Heart right ventricle (tissue), 16 donors: ENCODE data around the gene C20orf144. TPM values are rescaled to one million over a fixed set of nuclear protein-coding genes. Genes with fewer than 3 reads are reported as not detected.
"Not testable (repeated sequence)": the region's sequence is repeated elsewhere in the genome, so short reads cannot be mapped to it uniquely, and the experiment has no call there.

Experiments
- ATAC-seq, 8 donors: fragments of 200-7000 bp; cut with Tn5 transposase; one replicate each; pipeline ENCODE4 v1.9.1; 2020; ENCODE audit warnings: mild to moderate bottlenecking in 8 of 8, moderate library complexity in 8 of 8, moderate number of reproducible peaks in 1 of 8
- DNase-seq, 2 donors: peaks; one replicate each; pipeline ENCODE4 v3.0.0-alpha.2; 2020
- H3K27ac ChIP-seq, 10 donors: fragments of 200-600 bp; sonication (generic) in 2 of 10; one replicate each; pipeline versions ENCODE4 v1.5.0 to v1.8.0; 2020 to 2022; ENCODE audit warnings: mild to moderate bottlenecking in 3 of 10
- H3K27me3 ChIP-seq, 7 donors: fragments of 200-600 bp; one replicate each; pipeline ENCODE4 v1.8.0; 2021 to 2022; ENCODE audit warnings: mild to moderate bottlenecking in 2 of 7
- H3K36me3 ChIP-seq, 9 donors: fragments of 200-600 bp; sonication (generic) in 1 of 9; one replicate each; pipeline versions ENCODE4 v1.5.0 to v1.8.0; 2020 to 2022; ENCODE audit warnings: mild to moderate bottlenecking in 2 of 9
- H3K4me1 ChIP-seq, 9 donors: fragments of 200-600 bp; sonication (generic) in 1 of 9; one replicate each; pipeline versions ENCODE4 v1.5.0 to v1.8.0; 2020 to 2022; ENCODE audit warnings: mild to moderate bottlenecking in 4 of 9
- H3K4me3 ChIP-seq, 10 donors: fragments of 200-600 bp; sonication (generic) in 2 of 10; one replicate each; pipeline versions ENCODE4 v1.5.0 to v1.8.0; 2020 to 2022; ENCODE audit warnings: mild to moderate bottlenecking in 7 of 10, moderate library complexity in 2 of 10
- H3K9me3 ChIP-seq, 11 donors: fragments of 200-600 bp in 10 of 11; sonication (generic) in 2 of 11; one replicate each; pipeline versions ENCODE4 v1.5.0 to v1.8.0; 2013 to 2022; ENCODE audit warnings: mild to moderate bottlenecking in 2 of 11, control low read depth in 1 of 11, moderate library complexity in 1 of 11
- WGBS, 2 donors: extraction: QIAGEN DNeasy Blood & Tissue Kit; methylation state at CpG; one replicate each; pipeline ENCODE4 v1.1.7; 2013; ENCODE audit warnings: inconsistent platforms in 1 of 2; 5-methylcytosine and 5-hydroxymethylcytosine counted together
- intact Hi-C, 10 donors: fragments of 100-400 bp; cut with DNase I; formaldehyde crosslinking; loops; one replicate each; pipeline versions ENCODE4 v1.11.1 to v1.14.2; 2022
- polyA plus RNA-seq, 2 donors: library from polyadenylated mRNA; stranded (reverse); fragments of 200-250 nt; gene quantifications; one replicate each; pipeline ENCODE4 v1.2.3, GENCODE V29; 2013
- total RNA-seq, 10 donors: library from RNA; stranded (reverse); fragmentation: NEBNext Ultra II Directional in 3 of 10; extraction: Animal tissue kit (Norgen Biotek cat#: 25700) in 3 of 10; gene quantifications; one replicate each; pipeline versions ENCODE4 v1.2.1 to v1.2.4, GENCODE V29; 2021 to 2023
- TF ChIP-seq, protein P1 (sequence below), 9 donors: fragments of 200-600 bp; sonication (generic) in 2 of 9; IDR thresholded peaks; one replicate each; pipeline versions ENCODE4 v1.5.0 to v1.8.0; 2021 to 2022; ENCODE audit warnings: antibody characterized with exemption in 9 of 9, mild to moderate bottlenecking in 5 of 9, moderate library complexity in 1 of 9
- donor health status: Arrhythmogenic right ventricular cardiomyopathy.
- donor health status: ischemic (EF 13 %, LVEDD 7.1; RV severe dilation, severe dysfunction).
- donor health status: healthy with polysubstance abuse.
- donor health status: DM: no; HTN: yes; CAD: no.
- donor health status: DM: no; HTN: no; CAD: no.
- donor health status: ischemic (EF 25% LVEDD 6.9; RV normal size, moderate dysfunction).
- donor health status: ischemic (EF 25% LVEDD 5.7; RV mildly dilated, moderate dysfunction).
- donor health status: healthy.
- donor health status: DM: yes; HTN: yes; CAD: no.
- donor health status: Ischemic cardiomyopathy.
- donor health status: ischemic (EF 35%, LVEDD 5.7; RV mildly dilated, moderate dysfunction).
- donor health status: nonischemic (EF 11% LVEDD 7.7; RV severe dilation, severe dysfunction).
- donor health status: DM: yes; HTN: yes; CAD: no.
- donor health status: PGD.
- donor health status: ischemic (EF 29% LVEDD 5.4; RV normal size, mild dysfunction).
- donor health status: nonischemic (EF 23%, LVEDD 6.1; RV moderate dilation, normal function).

The C20orf144 gene
- total and polyA plus RNA-seq, 12 donors, result 0.03 TPM; not detected in 11

DNA sequence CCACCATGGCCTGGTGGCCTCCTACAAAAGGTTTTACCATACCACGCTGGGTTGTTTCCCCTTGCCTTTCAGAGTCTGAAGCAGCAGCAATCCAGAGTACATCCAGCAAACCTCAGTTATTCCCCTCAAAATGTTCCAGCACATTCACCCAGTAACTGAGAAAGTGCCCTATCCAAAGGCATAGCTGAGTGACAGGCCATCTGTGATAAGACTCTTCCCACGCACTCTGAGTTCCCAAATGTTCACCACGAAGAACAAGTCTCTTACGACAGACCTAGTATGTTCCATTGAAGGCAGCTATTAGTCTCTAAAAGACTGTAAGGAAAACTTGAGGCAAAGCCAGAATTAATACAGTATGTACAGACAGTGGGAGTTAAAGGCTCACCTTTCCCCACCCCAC lies 31.6 kb upstream of the C20orf144 start:
- WGBS, 2 donors, result 75 to 76% methylated on average over 4 of the region's 4 CpGs
- intact Hi-C loops, result no loop called here
- no peaks in the 10 kb centered on the region for H3K9me3 ChIP-seq
- no peaks in the 10 kb centered on the region for H3K27me3 ChIP-seq
- H3K4me3 ChIP-seq, result no peak overlapping the region
- H3K36me3 ChIP-seq, result peaks cover 0 to 100% (median 29%) of the 10 kb centered on the region in 9 donors
- H3K27ac ChIP-seq, result no peak overlapping the region
- no peak for DNase-seq
- ATAC-seq, result no peak
- no peaks in the 10 kb centered on the region for H3K4me1 ChIP-seq
- TF ChIP-seq, protein P1, sequence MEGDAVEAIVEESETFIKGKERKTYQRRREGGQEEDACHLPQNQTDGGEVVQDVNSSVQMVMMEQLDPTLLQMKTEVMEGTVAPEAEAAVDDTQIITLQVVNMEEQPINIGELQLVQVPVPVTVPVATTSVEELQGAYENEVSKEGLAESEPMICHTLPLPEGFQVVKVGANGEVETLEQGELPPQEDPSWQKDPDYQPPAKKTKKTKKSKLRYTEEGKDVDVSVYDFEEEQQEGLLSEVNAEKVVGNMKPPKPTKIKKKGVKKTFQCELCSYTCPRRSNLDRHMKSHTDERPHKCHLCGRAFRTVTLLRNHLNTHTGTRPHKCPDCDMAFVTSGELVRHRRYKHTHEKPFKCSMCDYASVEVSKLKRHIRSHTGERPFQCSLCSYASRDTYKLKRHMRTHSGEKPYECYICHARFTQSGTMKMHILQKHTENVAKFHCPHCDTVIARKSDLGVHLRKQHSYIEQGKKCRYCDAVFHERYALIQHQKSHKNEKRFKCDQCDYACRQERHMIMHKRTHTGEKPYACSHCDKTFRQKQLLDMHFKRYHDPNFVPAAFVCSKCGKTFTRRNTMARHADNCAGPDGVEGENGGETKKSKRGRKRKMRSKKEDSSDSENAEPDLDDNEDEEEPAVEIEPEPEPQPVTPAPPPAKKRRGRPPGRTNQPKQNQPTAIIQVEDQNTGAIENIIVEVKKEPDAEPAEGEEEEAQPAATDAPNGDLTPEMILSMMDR (IDR thresholded peaks at IDR 0.05), result no peak

GRCh38 chr20:33631910-33632309 lies 30.2 kb upstream of the C20orf144 start:
- intact Hi-C loops, result not testable (repeated sequence)

GRCh38 chr20:33635341-33635740 lies 26.8 kb upstream of the C20orf144 start:
- 95 to 99% methylated on average over 3 of the region's 3 CpGs for WGBS, 2 donors
- H3K36me3 ChIP-seq, result peaks cover under 1 to 100% (median 31%) of the 10 kb centered on the region in 9 donors

More at GRCh38 chr20:33631910-33632309, 30.2 kb upstream of the C20orf144 start:
- not testable (repeated sequence) for H3K9me3 ChIP-seq, H3K27ac ChIP-seq, ATAC-seq, H3K4me3 ChIP-seq, H3K27me3 ChIP-seq, DNase-seq, H3K4me1 ChIP-seq
- 82 to 89% methylated on average over 4 of the region's 4 CpGs for WGBS, 2 donors
- H3K36me3 ChIP-seq, result peaks cover 0 to 100% (median 34%) of the 10 kb centered on the region in 9 donors

DNA sequence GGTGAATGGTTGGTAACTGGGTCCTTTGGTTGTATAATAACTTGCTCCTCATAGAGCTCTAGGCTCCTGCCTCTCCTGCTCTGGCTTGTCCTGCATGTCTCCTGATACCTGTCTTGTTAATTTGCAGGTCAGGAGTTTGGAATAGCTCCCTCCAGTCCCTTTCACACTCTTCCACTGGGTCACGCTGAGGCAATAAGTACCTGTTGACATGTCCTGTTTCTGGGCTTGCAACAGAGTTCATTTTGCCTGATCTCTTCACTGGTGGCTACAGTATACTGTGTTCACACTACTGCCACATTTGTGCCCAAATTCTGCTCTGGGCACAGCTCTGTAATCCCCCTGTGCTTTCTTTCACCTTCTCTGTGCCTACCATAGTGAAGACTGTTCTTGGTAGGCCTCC lies 25.4 kb upstream of the C20orf144 start:
- no peak overlapping the region for H3K4me3 ChIP-seq
- WGBS, 2 donors, result 39 to 76% methylated on average over 1 of the region's 1 CpG
- DNase-seq (no peak), ATAC-seq (no peak)
- H3K4me1 ChIP-seq, result peaks cover 0 to 4% (median 0%) of the 10 kb centered on the region in 9 donors
- H3K27me3 ChIP-seq, result no peaks in the 10 kb centered on the region
- intact Hi-C loops, result no loop called here
- H3K9me3 ChIP-seq, result no peaks in the 10 kb centered on the region
- H3K27ac ChIP-seq, result no peak overlapping the region
- H3K36me3 ChIP-seq, result peaks cover 3 to 100% (median 40%) of the 10 kb centered on the region in 9 donors
- TF ChIP-seq, protein P1 (IDR thresholded peaks at IDR 0.05), result no peak

More at GRCh38 chr20:33635341-33635740, 26.8 kb upstream of the C20orf144 start:
- no peak for DNase-seq
- no peaks in the 10 kb centered on the region for H3K27me3 ChIP-seq
- no peak overlapping the region for H3K27ac ChIP-seq
- ATAC-seq, result no peak
- H3K4me1 ChIP-seq, result peaks cover 0 to 4% (median 0%) of the 10 kb centered on the region in 9 donors
- no peaks in the 10 kb centered on the region for H3K9me3 ChIP-seq
- no peak overlapping the region for H3K4me3 ChIP-seq
- intact Hi-C loops, result no loop called here
- TF ChIP-seq, protein P1 (IDR thresholded peaks at IDR 0.05), result no peak

GRCh38 chr20:33640287-33640686 lies 21.8 kb upstream of the C20orf144 start:
- H3K27ac ChIP-seq, result no peak overlapping the region
- intact Hi-C loops, result no loop called here

More at GRCh38 chr20:33640287-33640686, 21.8 kb upstream of the C20orf144 start:
- no peak for DNase-seq
- Histone ChIP-seq H3K27me3 (no peaks in the 10 kb centered on the region), H3K4me1 (peaks cover 0 to 4% (median 0%) of the 10 kb centered on the region in 9 donors), H3K36me3 (peaks cover 5 to 96% (median 58%) of the 10 kb centered on the region in 9 donors), H3K9me3 (no peaks in the 10 kb centered on the region), H3K4me3 (no peak overlapping the region)
- TF ChIP-seq, protein P1 (IDR thresholded peaks at IDR 0.05), result no peak
- ATAC-seq, result no peak
- 76 to 80% methylated on average over 13 of the region's 13 CpGs for WGBS, 2 donors
